NCI-H748 (cell line): ENCODE results near the gene ID2.
A peak's percentile ranks its signal among the peaks of the same experiment; 100 is the strongest.

Experiments used
- DNase-seq: peaks from one replicate; lab custom pipeline; 2025; ENCODE audit not compliant: unreplicated experiment; lab: John Stamatoyannopoulos, UW

ID2 gene

DNA sequence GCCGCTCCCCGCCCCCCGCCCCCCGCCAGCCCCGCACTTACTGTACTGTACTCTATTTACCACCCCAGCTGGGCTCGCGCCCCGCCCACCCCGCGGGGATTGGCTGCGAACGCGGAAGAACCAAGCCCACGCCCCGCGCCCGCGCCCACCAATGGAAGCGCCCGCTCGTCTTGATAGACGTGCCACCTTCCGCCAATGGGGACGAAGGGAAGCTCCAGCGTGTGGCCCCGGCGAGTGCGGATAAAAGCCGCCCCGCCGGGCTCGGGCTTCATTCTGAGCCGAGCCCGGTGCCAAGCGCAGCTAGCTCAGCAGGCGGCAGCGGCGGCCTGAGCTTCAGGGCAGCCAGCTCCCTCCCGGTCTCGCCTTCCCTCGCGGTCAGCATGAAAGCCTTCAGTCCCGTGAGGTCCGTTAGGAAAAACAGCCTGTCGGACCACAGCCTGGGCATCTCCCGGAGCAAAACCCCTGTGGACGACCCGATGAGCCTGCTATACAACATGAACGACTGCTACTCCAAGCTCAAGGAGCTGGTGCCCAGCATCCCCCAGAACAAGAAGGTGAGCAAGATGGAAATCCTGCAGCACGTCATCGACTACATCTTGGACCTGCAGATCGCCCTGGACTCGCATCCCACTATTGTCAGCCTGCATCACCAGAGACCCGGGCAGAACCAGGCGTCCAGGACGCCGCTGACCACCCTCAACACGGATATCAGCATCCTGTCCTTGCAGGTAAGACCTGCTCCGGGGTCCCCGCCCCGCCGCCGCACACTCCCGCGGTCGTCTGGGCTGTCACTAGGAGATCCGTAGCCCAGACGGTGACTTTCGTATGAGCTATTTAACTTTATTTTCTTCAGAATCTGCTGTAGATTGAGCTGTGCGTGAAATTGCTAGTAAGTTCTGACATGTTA is at the start of gene ID2:
Gene ID2, plus strand, starts transcription at position 271 of the 907 bp plus-strand sequence. Its CDS starts 110 bp downstream, at position 381.
- peak; percentile 100 for DNase-seq

- no peak for DNase-seq
These were observed 49.1 kb upstream of the ID2 start for GRCh38 chr2:8632755-8633154.

DNA sequence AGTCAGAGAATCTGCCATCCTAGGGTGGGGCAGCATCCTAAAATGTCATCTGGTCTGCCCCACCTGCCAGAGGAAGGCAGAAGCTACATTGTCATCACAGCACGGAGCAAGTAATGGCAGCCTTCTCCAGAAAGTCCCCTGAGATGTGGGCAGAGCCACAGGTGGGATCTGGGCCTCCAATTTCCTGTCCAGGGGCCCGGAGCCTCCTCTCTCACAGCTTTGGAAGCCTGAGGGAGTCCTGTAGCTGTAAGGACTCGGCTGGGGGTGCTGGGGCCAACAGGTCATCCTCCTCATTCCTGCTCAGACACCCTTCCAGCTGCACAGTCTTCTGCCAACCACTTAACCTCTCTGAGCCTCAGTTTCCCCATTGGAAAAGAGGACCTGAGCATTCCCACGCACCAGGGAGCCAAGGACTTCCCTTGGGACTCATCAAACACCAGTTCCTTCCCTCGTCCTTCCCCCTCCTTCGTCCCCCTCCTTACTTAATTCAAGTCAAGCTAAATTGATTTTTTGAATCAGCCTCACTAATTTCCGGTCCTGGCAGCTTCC is 48.6 kb upstream of the ID2 start:
- DNase-seq = no peak

GRCh38 chr2:8633735-8634313 is 48.0 kb upstream of the ID2 start:
- no peak for DNase-seq

DNA sequence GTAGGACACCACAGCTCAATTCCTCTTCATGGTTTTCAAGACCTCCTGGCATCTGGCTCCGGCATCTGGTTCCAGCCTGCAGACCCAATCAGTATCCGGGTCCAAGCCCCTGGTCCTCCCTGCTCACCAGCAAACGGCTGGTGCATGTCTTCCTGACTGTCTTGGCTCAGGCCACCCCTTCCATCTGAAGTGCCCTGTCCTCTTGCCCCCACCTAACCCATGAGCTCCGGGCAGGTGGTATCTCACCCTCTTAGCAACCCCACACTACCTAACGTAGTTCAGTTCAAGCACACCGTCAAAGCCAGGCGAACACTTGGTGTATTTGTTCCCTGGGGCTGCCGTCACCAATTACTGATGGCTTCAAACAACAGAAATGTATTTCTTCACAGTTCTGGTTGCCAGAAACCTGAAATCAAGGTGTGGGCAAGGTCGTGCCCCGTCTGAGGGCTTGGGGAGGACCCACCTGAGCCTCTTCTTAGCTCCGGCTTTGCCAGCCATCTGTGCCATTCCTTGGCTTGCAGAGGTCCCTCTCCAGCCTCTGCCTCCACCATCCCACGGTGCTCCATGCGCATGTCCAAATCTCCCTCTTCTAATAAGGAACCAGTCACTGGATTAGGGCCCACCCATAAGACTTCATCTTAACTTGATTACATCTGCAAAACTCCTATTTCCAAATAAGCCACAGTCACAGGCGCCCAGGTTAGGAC is 47.2 kb upstream of the ID2 start:
- DNase-seq = no peak

DNA sequence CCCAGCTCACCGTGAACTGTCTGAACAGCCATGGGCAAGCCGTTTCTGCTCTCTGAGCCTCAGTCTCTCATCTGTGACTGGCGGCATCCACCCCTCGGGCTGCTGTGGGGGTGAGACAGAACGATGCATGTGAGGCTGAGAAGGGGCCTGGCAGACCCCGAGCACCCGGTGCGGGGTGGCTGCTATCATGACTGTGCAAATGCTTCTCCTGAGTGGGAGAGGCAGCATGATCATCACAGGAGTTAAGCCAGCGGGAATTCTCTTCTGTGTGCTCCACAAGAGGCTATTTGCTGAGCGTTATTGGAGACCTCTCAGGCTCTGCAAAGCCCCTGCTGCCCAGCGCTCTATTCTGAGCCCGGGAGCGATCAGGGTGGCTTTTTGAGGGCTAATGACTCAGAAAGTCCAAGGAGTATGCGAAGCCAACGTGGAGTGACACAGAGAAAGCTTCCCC is 45.8 kb upstream of the ID2 start:
- peak; percentile 58 for DNase-seq

DNA sequence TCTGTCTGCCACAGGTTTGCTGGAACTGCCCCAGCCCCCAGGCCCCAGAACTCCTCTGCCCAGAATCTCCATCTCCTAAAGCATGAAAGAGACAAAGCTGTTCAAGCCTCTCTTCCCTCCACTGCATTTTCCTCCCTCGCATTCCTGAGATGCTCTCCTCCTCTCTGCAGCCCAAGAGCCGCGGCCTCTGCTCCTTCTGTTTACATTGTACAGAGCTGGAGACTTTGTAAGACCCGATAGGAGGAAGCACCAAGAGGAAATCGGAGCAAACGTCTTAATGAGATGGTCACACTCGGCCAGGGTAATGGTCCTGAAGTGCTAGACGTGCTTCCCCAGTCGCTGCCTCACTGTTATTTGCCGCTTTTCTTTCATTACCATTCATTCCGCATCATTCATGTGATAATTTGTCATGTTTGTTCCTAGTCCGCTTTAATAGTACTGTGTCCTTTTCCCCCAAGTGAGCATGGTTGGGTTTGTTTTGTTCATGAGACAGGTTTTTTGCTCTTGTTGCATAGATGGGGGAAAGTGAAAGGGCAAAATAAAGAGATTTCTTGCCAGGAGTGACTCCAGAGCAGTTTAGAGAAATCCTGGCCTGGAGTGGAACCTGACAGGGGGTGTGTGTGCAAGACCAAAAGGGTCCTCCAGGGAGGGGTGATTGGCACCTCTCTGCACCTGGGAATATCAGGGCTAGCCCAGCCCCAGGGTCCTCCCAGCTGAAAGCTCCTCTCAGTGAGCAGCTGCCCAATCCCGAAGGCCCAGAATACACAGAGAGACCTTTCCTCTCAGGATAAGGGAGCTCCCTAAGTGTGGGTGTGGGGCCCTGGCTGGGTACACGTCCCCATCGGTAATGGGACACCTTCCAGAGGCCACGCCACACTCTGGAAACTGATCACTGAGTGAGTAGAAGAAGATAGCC is 44.9 kb upstream of the ID2 start:
- DNase-seq = peak; percentile 32

GRCh38 chr2:8638327-8638726 is 43.5 kb upstream of the ID2 start:
- DNase-seq = peak; percentile 58

DNA sequence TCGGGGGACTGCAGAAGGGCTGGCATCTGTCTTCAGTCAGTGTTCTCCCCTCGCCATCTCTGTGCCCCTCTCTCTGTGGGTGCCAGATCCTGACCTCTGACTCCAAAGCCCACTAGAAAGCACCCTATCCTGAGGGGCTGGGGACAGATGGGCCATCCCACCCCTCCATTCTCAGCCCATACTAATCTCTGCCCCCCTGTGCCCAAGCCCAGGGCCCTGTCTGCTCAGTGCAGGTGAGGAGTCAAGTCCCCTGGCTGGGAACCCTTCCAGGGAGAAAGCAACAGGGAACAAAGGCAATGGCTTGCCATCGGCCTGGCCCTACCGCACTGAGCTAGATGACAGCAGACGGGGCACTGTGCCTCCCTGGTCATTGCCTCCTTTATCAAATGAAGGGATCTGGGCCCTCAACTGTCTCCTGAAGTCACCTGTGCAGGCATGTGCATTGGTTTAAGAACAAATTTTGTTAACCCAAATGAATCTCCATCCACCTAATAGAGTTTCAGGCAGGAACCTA is 42.7 kb upstream of the ID2 start:
- DNase-seq = no peak

- no peak for DNase-seq
These were observed 41.4 kb upstream of the ID2 start for GRCh38 chr2:8640498-8640897.

GRCh38 chr2:8641301-8641965 is 40.4 kb upstream of the ID2 start:
- no peak for DNase-seq

GRCh38 chr2:8642366-8643068 is 39.3 kb upstream of the ID2 start:
- no peak for DNase-seq

DNA sequence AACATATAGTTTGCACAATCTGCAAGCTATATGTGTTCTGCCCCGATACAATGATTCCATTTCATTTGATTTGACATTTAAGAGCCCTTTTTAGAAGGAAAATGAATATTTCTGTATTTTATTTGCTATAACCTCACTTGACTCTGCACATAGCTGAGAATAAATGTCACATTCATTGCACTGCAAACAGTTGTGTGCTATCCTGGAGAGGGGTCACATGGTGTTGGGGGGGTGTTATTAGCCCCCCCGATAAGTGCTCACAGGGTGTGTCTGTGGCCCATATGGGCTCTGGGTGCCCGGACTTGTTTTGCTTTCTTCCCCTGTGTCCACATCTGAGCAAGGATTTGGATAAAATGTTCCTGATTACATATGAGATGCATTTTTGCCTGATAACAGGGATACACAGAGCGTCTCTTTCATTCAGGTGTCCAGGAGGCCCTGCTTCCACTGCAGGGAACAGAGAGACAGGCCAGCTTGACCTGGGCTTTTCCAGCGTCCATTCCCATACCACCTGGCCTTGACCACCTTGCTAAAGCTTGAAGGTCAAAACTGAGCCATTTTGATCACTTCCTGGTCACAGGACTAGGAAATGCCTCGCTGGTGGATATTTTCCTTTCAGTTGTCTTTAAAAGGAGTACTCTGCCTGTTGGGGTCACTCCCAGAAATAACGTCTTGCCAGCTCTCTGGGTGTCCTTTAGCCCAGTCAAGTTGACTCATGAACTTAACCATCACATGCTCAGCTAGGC is 38.4 kb upstream of the ID2 start:
- no peak for DNase-seq

DNA sequence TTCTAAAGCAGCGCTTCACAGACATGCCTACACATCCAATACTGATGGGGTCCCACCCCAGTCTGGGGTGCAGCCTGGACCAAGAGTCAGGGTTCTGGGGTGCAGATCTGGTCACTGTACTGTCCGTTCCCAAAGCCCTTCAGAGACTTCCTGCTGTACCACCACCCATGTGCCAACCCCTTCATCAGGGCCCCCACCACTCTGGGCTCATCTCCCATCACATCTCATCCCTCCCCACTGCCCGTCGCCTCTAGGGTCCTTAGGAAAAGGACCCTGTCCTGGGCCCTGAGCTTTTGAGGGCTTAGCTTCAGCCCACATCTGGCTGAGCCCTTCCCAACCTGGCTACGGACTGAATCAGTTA is 37.9 kb upstream of the ID2 start:
- no peak for DNase-seq

DNA sequence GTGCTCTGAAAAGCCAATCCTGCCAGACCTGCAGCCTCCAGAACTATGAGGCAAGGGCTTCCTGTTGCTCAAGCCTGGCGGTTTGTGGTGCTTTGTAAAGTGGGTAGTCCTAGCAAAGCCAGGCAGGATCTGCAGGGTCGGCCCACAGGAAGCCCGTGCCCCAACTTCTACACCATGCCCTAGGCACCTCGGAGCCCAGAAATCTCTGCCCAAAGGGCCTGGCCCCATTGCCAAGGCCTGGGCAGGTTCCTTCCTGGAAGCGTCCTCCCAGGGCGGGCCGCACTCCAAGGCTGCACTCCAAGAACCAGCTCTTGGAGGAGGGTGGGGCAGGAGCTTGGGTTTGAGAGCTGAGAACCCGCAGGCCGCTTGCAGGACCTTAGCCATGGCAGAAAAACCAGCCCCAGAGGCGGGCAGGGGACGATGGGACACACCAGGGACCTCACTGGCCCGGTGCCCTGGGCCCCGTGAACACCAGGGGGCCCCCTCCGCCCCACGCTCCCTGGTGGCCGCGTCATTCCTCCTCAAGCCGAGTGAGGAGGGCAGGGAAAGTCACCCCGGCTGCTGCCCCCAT is 37.2 kb upstream of the ID2 start:
- no peak for DNase-seq

DNA sequence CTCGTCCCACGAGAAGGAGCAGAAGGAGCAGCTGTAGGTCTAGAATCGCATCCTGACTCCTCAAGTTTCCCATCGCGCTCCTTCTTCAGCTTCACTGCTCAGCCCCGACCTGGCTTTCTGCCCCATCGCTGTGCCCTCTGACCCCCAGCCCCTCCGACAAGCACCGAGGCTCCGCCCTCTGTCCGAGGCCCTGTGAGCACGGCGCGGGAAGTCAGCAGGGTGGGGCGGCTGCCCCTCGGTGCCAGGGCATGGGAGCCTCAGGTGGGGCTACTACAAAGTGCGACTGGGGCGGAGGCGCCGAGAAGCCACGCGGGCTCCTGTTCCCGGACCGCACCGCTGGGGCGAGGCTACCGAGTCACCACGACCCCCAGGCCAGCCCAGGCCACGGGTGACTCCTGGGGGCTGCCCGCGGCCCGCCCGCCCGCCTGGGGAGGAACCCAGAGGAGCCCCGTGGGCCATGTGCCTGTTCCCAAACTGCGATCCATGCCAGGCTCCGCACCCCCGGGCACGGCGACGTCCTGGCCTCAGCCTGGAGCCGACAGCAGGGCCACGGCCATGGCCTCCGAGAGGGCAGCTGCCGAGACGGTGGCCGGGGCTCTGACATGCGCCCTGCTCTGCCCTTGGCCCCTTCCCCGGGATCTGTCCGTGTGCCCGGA is 36.6 kb upstream of the ID2 start:
- DNase-seq = no peak

GRCh38 chr2:8646731-8647461 is 35.0 kb upstream of the ID2 start:
- no peak for DNase-seq
